Esophagus squamous epithelium (tissue), 4 donors: ENCODE data around the gene FAH.

Experiments
- CTCF ChIP-seq, 6 experiments: fragments of 450-650 bp in 4 of 6; fragments of 200-600 bp in 2 of 6; sonication (generic) in 2 of 6; IDR thresholded peaks; one replicate each; pipeline ENCODE4 v1.5.1; 2016 to 2019; ENCODE audit warnings: antibody characterized with exemption in 6 of 6, mild to moderate bottlenecking in 4 of 6, moderate library complexity in 4 of 6
- POLR2A ChIP-seq, 4 donors: fragments of 450-650 bp; IDR thresholded peaks; one replicate each; pipeline ENCODE4 v1.6.1; 2017; ENCODE audit warnings: antibody characterized with exemption in 4 of 4, mild to moderate bottlenecking in 4 of 4, moderate library complexity in 3 of 4

- TF ChIP-seq CTCF (IDR thresholded peaks at IDR 0.05) (no peak), POLR2A (IDR thresholded peaks at IDR 0.05) (no peak)
Measured at GRCh38 chr15:80188251-80188650, 35.5 kb downstream of the FAH start.
